OCI-LY7 (cell line): Measurements from ENCODE around the gene TOLLIP. TPM values are rescaled to one million over a fixed set of nuclear protein-coding genes. Genes with fewer than 3 reads are reported as not detected.

Source experiments
- BruUV-seq: library from RNA; stranded (reverse); fragments of 400-500 nt; replicated peaks from 2 replicates; lab custom pipeline; 2021; lab: Mats Ljungman, UMichigan
- CTCF ChIA-PET: fragments of 300-600 bp; sonication (Branson Sonifier 250); formaldehyde crosslinking; loops from one replicate; lab custom pipeline; 2022; ENCODE audit warnings: antibody characterized with exemption; ENCODE audit not compliant: unreplicated experiment; lab: Charles Lee
- POLR2A ChIA-PET: fragments of 300-600 bp; sonication (Branson Sonifier 250); formaldehyde crosslinking; loops from one replicate; lab custom pipeline; 2022; ENCODE audit warnings: antibody characterized with exemption; lab: Charles Lee
- DNase-seq: peaks from one replicate; pipeline ENCODE4 v3.0.0-alpha.2; 2015; ENCODE audit warnings: low spot score
- H2AFZ ChIP-seq: fragments of 200-600 bp; sonication (generic), shearing (Covaris generic); 2 replicates; pipeline ENCODE4 v1.6.1; 2014; ENCODE audit warnings: mild to moderate bottlenecking, antibody characterized with exemption, low read length, moderate library complexity
- H3K27ac ChIP-seq: fragments of 200-600 bp; sonication (generic); 2 replicates; pipeline ENCODE4 v1.5.1; 2014; ENCODE audit warnings: mixed run types, low read depth, mild to moderate bottlenecking, moderate library complexity, low read length, inconsistent platforms; ENCODE audit not compliant: poor library complexity, severe bottlenecking
- H3K36me3 ChIP-seq: fragments of 200-600 bp; sonication (generic); 2 replicates; pipeline ENCODE4 v1.6.1; 2014; ENCODE audit warnings: mild to moderate bottlenecking, antibody characterized with exemption, low read length, moderate library complexity, mixed read lengths; ENCODE audit not compliant: insufficient read depth
- H3K4me1 ChIP-seq: fragments of 200-600 bp; sonication (generic); 2 replicates; pipeline ENCODE4 v1.5.1; 2014; ENCODE audit warnings: mild to moderate bottlenecking, low read length; ENCODE audit not compliant: insufficient read depth, poor library complexity, severe bottlenecking
- H3K4me2 ChIP-seq: fragments of 200-600 bp; sonication (generic); 2 replicates; pipeline ENCODE4 v1.6.1; 2014; ENCODE audit warnings: mild to moderate bottlenecking, low read length
- H3K4me3 ChIP-seq: fragments of 200-600 bp; sonication (generic); 2 replicates; pipeline ENCODE4 v1.5.1; 2014; ENCODE audit warnings: mild to moderate bottlenecking, low read depth, low read length; ENCODE audit not compliant: poor library complexity, severe bottlenecking
- H3K79me2 ChIP-seq: fragments of 200-600 bp; sonication (generic); 2 replicates; pipeline ENCODE4 v1.6.1; 2016; ENCODE audit warnings: low read depth, mild to moderate bottlenecking, low read length, moderate library complexity, mixed read lengths; ENCODE audit not compliant: insufficient read depth
- H3K9me2 ChIP-seq: fragments of 200-600 bp; sonication (generic); 2 replicates; pipeline ENCODE4 v1.6.1; 2016; ENCODE audit warnings: mild to moderate bottlenecking, low read length, mixed read lengths; ENCODE audit not compliant: insufficient read depth
- H3K9me3 ChIP-seq: fragments of 200-600 bp; sonication (generic); 2 replicates; pipeline ENCODE4 v1.6.1; 2014; ENCODE audit warnings: mild to moderate bottlenecking, mixed run types, low read length, mixed read lengths
- H4K20me1 ChIP-seq: fragments of 200-600 bp; sonication (generic); 2 replicates; pipeline ENCODE4 v1.6.1; 2014; ENCODE audit warnings: mild to moderate bottlenecking, antibody characterized with exemption, low read length, moderate library complexity, mixed read lengths; ENCODE audit not compliant: insufficient read depth
- CTCF ChIP-seq: fragments of 200-600 bp; sonication (generic); conservative IDR thresholded peaks from 2 replicates; pipeline ENCODE4 v1.5.1; 2014; ENCODE audit warnings: mild to moderate bottlenecking, antibody characterized with exemption, low read length, moderate library complexity, mixed read lengths
- EZH2phosphoT487 ChIP-seq: fragments of 200-600 bp; sonication (generic); IDR thresholded peaks from 2 replicates; pipeline ENCODE4 v1.6.1; 2018; ENCODE audit warnings: low read depth, borderline replicate concordance, mild to moderate bottlenecking, mixed run types, antibody characterized with exemption, low read length, moderate library complexity, mixed read lengths
- intact Hi-C: fragments of 100-400 bp; cut with micrococcal nuclease; formaldehyde crosslinking; loops from one replicate; pipeline ENCODE4 v1.10.0; 2022; ENCODE audit not compliant: unreplicated experiment
- total RNA-seq, 2 experiments: library from RNA; depleted of rRNA in 1 of 2; stranded (reverse); fragments of >200 nt in 1 of 2; shearing (Covaris generic) in 1 of 2; gene quantifications; 2 replicates each; pipeline ENCODE4 v1.2.3, GENCODE V29; 2014 to 2022

The TOLLIP gene
- total RNA-seq, 2 experiments from 2014 or later: 15.9 to 37.1 TPM

- POLR2A ChIA-PET: no interaction called here
- Histone ChIP-seq H4K20me1 (no peaks in the 10 kb centered on the region), H3K79me2 (no peaks in the 10 kb centered on the region), H3K36me3 (no peaks in the 10 kb centered on the region), H3K4me1 (no peaks in the 10 kb centered on the region), H3K9me3 (no peaks in the 10 kb centered on the region), H2AFZ (no peak overlapping the region), H3K4me3 (no peak overlapping the region), H3K27ac (no peak overlapping the region), H3K4me2 (no peak overlapping the region), H3K9me2 (no peaks in the 10 kb centered on the region)
- CTCF ChIA-PET: no interaction called here
- BruUV-seq: no TSS peak
- no peak for TF ChIP-seq EZH2phosphoT487
- no peak for TF ChIP-seq CTCF
- intact Hi-C loops: no loop called here
- DNase-seq: no peak
Observed at GRCh38 chr11:1279674-1280055, 29.8 kb downstream of the TOLLIP start.

- H3K27ac ChIP-seq: no peak overlapping the region
- ChIA-PET CTCF (interaction anchor here (0.6 kb wide), 1 partner anchor 436 kb away, joined by 3 read pairs; no protein-coding TSS in a partner anchor), POLR2A (no interaction called here)
- H3K9me3 ChIP-seq: no peaks in the 10 kb centered on the region
- H3K4me3 ChIP-seq: no peak overlapping the region
- no peak for DNase-seq
- no peaks in the 10 kb centered on the region for H3K79me2 ChIP-seq
- no peaks in the 10 kb centered on the region for H3K36me3 ChIP-seq
- BruUV-seq: no TSS peak
- no peaks in the 10 kb centered on the region for H3K9me2 ChIP-seq
- no peaks in the 10 kb centered on the region for H3K4me1 ChIP-seq
- H4K20me1 ChIP-seq: no peaks in the 10 kb centered on the region
- no peak overlapping the region for H2AFZ ChIP-seq
- H3K4me2 ChIP-seq: no peak overlapping the region
- TF ChIP-seq CTCF (no peak), EZH2phosphoT487 (no peak)
- intact Hi-C loops: no loop called here
Observed at GRCh38 chr11:1278766-1279673, 30.4 kb downstream of the TOLLIP start.

GRCh38 chr11:1277936-1278512 lies 31.4 kb downstream of the TOLLIP start:
- intact Hi-C loops: no loop called here

More at GRCh38 chr11:1277936-1278512, 31.4 kb downstream of the TOLLIP start:
- CTCF ChIA-PET: no interaction called here
- Histone ChIP-seq H3K9me2 (no peaks in the 10 kb centered on the region), H3K9me3 (no peaks in the 10 kb centered on the region), H3K4me1 (no peaks in the 10 kb centered on the region), H3K36me3 (no peaks in the 10 kb centered on the region), H2AFZ (no peak overlapping the region), H3K27ac (no peak overlapping the region), H3K4me3 (no peak overlapping the region), H3K4me2 (no peak overlapping the region), H3K79me2 (no peaks in the 10 kb centered on the region), H4K20me1 (no peaks in the 10 kb centered on the region)
- POLR2A ChIA-PET: no interaction called here
- no TSS peak for BruUV-seq
- DNase-seq: no peak
- TF ChIP-seq CTCF (no peak), EZH2phosphoT487 (no peak)
